GM19324 (cell line): ENCODE data around the gene CRYGN.

Source experiments
- ATAC-seq: cut with Tn5 transposase; IDR thresholded peaks from one replicate; pipeline ENCODE4 v1.9.1; 2021; ENCODE audit warnings: mild to moderate bottlenecking, moderate library complexity; ENCODE audit not compliant: unreplicated experiment, low FRiP score

CRYGN gene

GRCh38 chr7:151442776-151443496 is 3.0 kb upstream of the CRYGN start:
- no peak for ATAC-seq

- no peak for ATAC-seq
Observed at GRCh38 chr7:151440799-151441445, 981 bp upstream of the CRYGN start.

- ATAC-seq = no peak
Observed at GRCh38 chr7:151438864-151439601, 908 bp downstream of the CRYGN start.

DNA sequence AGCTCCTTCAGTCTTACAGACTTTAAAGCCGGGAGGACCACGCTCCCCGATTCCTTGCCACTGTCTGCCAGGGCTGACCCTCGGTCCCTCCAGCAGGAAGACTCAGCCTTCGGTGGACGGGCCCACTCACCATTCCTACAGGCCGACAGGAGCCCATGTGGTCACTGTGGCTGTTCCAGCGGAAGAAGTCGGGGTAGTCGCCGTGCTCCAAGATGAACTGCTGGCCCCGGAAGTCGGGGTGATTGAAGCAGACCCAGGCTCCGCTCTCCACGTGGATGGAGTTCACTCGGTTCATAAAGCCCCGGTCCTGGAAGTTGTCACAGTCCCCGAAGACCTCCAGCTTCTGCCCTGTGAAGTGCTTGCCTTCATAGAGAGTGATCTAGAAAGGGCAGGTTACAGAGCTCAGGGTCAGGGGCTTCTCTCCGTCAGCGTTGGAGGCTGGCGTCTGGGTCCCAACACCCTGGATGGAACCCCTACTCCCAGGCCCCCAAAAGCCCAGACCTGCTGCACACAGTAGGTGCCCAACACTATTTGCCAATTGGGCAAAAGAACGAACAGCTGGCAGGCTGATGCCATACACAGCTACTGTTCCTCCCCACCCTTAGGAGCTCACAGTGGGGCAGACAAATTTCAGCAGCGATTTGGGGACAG is 1.9 kb downstream of the CRYGN start:
- ATAC-seq = no peak

DNA sequence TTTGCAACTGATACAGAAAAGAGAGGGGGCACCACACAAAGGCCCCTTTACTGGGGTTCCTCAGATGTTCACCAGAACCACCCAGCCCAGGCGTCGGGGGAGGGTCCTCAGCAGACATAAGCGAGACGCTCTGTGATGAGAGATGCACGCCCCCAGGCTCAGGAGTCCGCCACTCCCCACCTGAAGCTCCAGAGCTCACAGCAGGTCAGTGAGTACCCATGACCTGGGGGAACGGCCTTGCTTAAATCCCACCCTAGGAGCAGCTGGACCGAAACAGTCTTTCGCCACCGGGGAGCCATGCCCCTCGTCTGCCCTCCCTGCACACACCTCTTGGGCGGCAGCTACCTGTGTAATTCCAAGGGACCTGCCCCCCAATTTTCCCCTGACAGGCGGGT is 2.8 kb downstream of the CRYGN start:
- no peak for ATAC-seq

DNA sequence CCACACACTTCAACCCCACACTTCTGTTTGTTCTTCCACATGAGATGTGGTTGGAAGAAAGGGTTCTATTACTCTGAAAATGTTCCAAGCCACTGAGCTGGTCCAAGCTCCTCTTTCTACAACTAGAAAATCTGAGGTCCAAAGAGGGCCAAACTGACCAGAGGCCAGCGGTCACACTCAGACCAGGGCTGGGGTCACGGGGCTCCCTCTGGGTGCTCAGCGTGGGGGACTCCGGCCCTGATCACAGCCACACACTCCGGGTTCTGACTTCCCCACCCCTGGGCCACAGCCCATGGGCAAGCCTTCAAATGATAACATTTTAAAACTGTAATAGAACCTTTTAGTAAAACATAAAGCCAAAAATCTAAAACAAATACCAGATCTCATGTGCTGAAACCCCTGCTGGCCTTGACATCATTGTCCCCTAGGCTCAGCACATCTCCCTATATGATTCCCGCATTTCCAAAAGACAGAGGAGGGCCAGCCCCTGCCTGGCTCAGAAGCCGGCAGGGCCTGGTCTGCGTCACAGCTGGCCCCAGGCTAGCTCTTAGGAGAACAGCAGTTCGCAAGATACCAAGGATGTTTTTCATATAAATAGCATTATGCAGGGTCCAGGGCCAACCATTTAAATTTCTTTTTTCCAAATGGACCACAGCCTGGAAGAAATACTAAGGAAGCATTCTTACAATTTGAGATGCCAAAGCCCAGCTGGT is 3.3 kb downstream of the CRYGN start:
- no peak for ATAC-seq

DNA sequence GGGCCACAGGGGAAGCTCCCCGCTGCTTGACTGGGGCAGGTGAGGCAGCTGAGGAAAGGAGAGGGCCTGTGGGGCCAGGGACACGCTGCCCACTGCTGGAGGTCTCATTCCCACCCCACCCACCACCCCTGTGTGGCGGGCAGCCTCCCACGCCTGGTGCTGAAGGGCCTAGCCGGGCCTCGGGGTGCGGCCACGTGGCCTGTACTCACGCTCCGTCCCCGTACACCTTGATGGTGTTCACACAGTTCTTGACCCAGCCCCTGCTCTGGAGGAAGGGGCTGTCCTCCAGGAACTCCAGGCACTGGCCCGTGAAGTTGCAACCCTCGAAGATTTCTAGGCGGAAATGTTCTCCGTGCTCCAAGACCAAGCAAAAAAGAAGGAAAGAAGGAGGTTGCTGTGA is 4.0 kb downstream of the CRYGN start:
- no peak for ATAC-seq

DNA sequence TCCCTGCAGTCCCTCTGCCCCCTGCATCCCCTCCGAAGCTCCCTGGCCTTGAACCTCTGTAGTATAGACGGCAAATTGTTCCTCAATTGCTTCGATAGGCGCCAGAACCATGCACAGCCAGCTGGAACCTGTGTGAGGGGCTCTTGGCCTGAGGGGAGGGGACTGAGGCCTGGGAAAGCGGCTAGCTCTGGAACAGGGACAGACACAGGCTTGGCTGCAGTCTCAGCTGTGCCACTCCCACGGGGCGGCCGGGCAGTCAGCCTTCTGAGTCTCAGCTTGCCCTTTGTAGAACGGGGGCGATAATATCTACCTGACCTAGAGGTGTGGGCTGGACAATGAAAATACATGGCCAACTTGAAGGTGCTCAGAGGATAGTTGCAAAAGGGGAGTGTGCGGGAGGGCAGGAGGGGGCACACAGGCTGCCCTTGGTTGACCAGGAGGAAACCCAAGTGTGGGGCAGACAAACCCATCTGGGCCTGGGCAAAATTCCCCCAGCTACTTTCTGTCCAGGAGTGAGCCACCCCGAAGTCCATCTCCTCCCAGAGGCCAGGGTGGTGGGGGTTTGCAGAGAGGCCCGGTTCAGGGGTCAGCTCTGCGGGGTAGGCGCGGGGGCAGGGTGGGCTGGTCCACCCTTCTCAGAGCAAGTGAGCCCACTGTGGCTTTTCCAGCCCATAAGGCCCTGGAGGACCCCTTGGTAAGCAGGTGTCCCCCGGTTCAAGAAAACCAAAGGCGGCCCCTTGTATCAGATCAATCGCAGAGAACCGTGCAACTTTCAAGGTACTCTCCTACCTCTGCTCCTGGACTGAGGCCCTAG is 4.6 kb downstream of the CRYGN start:
- no peak for ATAC-seq

- no peak for ATAC-seq
Observed at GRCh38 chr7:151434549-151434948, 5.4 kb downstream of the CRYGN start.

- no peak for ATAC-seq
Observed at GRCh38 chr7:151433721-151434400, 6.1 kb downstream of the CRYGN start.

GRCh38 chr7:151432658-151433521 is 7.1 kb downstream of the CRYGN start:
- ATAC-seq = no peak

DNA sequence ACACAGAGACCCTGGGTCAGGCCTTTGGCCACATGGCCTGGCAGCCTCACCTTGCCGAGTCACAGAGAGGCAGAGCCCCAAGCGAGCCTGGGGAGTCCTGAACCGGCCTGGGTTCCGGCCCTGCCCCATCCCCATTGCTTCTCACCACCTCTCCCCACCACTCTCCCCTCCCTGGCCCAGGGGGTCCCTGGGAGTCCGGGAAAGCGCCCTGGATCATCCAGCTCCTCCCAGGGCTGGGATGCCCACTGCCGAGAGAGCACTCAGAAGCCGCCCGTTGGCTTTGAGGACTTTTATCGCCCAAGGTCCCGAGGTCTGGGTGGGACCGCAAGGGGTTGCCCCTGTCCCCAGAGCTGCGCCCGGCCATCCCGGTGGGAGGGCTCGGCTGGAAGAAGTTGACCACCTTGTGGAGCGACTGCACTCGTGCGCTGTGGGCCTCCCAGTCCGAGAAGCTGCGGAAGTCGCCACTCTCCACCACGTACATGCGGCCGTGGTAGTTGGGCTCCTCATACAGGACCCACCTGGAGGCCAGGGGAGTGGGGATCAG is 8.1 kb downstream of the CRYGN start:
- no peak for ATAC-seq

DNA sequence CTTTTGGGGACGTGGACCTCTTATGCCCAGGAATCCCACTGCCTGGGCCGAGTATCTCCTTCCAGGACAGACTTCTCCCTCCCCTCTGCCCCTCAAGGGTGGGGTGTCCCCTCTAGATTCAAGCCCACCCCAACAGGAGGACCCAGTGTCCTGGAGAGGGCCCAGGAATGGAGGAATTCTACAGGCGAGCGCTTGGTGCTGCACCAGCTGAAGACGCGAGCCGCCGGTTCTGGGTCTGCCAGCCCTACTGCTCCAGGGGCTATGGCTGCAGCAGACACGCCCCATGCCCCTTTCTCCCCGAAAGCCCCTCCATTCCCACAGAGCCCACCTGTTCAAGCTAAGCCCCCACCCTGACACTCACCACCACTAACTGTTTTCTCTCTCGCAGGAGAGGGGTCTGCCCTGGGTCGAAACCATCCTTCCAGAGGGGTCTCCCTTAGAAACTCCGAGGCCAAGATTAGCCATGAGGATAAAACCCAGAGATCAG is 8.6 kb downstream of the CRYGN start:
- no peak for ATAC-seq

DNA sequence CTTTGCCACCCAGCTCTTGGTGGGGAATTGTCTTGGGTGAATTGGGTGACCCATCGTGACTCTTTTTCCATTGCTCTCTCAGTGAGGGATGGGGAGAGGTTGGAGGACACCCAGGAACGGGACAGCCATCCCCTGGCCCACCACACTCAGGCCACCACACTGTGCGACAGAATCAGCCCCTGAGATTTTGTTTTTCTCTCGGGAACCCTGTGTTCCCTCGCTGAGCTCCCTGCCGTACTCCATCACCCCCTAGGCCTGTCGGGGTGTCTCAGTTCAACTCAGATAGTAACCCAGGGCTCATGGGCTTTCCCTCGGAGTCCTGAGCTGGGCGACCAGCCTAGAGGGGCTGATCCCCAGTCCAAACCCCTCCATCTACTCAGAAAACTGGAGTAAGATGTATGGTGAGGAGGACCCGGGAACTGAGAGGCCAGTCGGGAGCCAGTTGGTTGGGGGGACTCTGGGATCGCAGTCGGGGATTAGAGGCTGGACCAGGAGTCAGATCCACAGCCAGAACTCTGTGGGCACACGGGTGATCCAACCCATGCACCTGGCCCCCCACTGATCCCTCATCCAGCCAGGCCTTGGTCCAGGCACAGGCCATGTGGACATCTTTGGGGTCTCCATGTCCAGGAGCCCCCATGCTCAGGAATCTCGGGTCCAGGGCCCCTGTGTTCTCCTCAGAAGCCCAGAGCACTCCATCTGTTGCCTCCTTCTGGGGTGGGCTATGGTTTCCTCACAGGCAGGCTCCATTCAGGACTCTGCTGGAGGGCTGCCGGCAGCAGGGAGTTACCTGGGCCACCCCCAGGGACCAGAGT is 9.3 kb downstream of the CRYGN start:
- ATAC-seq = no peak

- ATAC-seq = no peak
Observed at GRCh38 chr7:151429560-151430331, 10.2 kb downstream of the CRYGN start.

DNA sequence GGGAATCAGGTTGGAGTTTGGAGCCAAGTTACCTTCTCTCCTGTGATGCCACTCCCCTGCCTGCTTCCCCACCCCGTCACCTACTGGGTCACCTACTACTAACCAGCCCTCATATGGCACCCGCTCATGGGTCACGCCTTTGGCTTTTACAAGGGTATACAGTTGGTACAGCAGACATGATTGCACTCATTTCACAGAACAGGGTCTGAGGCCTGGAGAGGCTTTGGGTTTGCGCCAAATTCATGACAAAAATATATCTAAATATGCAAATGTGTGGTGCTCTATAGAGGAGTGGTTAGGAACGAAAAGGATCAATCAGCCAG is 10.7 kb downstream of the CRYGN start:
- no peak for ATAC-seq
